Adrenal gland (tissue), 5 donors: ENCODE measurements around the gene CACNA1H.

Source experiments
- POLR2A ChIP-seq, 2 donors: fragments of 450-650 bp; IDR thresholded peaks; one replicate each; pipeline ENCODE4 v1.6.1; 2017; ENCODE audit warnings: antibody characterized with exemption in 2 of 2, mild to moderate bottlenecking in 2 of 2, moderate library complexity in 1 of 2
- TF ChIP-seq, protein P1 (sequence below), 6 experiments: fragments of 450-650 bp in 4 of 6; fragments of 200-600 bp in 2 of 6; sonication (generic) in 1 of 6; IDR thresholded peaks; 1 replicate in 5 of 6; 2 replicates in 1 of 6; pipeline versions ENCODE4 v1.5.1 to v1.8.0; 2016 to 2021; ENCODE audit warnings: antibody characterized with exemption in 6 of 6, mild to moderate bottlenecking in 2 of 6, moderate library complexity in 1 of 6
- donor health status: DM: no; HTN: no; CAD: no.

GRCh38 chr16:1130382-1130781, 22.5 kb upstream of the CACNA1H start:
- no peak for TF ChIP-seq POLR2A (IDR thresholded peaks at IDR 0.05)
- TF ChIP-seq, protein P1, sequence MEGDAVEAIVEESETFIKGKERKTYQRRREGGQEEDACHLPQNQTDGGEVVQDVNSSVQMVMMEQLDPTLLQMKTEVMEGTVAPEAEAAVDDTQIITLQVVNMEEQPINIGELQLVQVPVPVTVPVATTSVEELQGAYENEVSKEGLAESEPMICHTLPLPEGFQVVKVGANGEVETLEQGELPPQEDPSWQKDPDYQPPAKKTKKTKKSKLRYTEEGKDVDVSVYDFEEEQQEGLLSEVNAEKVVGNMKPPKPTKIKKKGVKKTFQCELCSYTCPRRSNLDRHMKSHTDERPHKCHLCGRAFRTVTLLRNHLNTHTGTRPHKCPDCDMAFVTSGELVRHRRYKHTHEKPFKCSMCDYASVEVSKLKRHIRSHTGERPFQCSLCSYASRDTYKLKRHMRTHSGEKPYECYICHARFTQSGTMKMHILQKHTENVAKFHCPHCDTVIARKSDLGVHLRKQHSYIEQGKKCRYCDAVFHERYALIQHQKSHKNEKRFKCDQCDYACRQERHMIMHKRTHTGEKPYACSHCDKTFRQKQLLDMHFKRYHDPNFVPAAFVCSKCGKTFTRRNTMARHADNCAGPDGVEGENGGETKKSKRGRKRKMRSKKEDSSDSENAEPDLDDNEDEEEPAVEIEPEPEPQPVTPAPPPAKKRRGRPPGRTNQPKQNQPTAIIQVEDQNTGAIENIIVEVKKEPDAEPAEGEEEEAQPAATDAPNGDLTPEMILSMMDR (IDR thresholded peaks at IDR 0.05), result no peak
